SU-DHL-6 (cell line): ENCODE data around the gene FADS3.

Experiments
- H2AFZ ChIP-seq: fragments of 200-600 bp; sonication (generic); 2 replicates; pipeline ENCODE4 v1.6.1; 2014; ENCODE audit warnings: low read depth, mild to moderate bottlenecking, moderate library complexity, mixed read lengths, antibody characterized with exemption, low read length; ENCODE audit not compliant: severe bottlenecking
- H3F3A ChIP-seq: fragments of 200-600 bp; shearing (Covaris generic); 2 replicates; pipeline ENCODE4 v1.6.0; 2016; ENCODE audit warnings: antibody characterized with exemption, mild to moderate bottlenecking; ENCODE audit not compliant: insufficient read depth
- H3K27ac ChIP-seq: fragments of 200-600 bp; sonication (generic); 2 replicates; pipeline ENCODE4 v1.5.1; 2016; ENCODE audit warnings: low read depth, mild to moderate bottlenecking, low read length, moderate library complexity, mixed read lengths
- H3K27me3 ChIP-seq: fragments of 200-600 bp; sonication (generic), shearing (Covaris generic); 2 replicates; pipeline ENCODE4 v1.6.0; 2014; ENCODE audit warnings: mild to moderate bottlenecking, low read length
- H3K36me3 ChIP-seq: fragments of 200-600 bp; sonication (generic); 2 replicates; pipeline ENCODE4 v1.6.1; 2014; ENCODE audit warnings: mild to moderate bottlenecking, low read length, mixed read lengths
- H3K4me2 ChIP-seq: fragments of 300-600, 200-600 bp; shearing (Covaris generic), sonication (generic); 2 replicates; pipeline ENCODE4 v1.6.0; 2014; ENCODE audit warnings: low read length, low read depth, mild to moderate bottlenecking; ENCODE audit not compliant: poor library complexity, severe bottlenecking
- H3K4me3 ChIP-seq: fragments of 200-600 bp; sonication (generic); 2 replicates; pipeline ENCODE4 v1.5.1; 2014; ENCODE audit warnings: antibody characterized with exemption, low read length, mild to moderate bottlenecking, mixed read lengths; ENCODE audit not compliant: insufficient read depth, poor library complexity, severe bottlenecking
- H3K79me2 ChIP-seq: fragments of 200-600 bp; sonication (generic); 2 replicates; pipeline ENCODE4 v1.6.1; 2014; ENCODE audit warnings: mild to moderate bottlenecking, low read length, moderate library complexity; ENCODE audit not compliant: insufficient read depth
- H3K9ac ChIP-seq: fragments of 200-600 bp; sonication (generic); 2 replicates; pipeline ENCODE4 v1.7.0; 2014; ENCODE audit warnings: mild to moderate bottlenecking, low read length
- H3K9me2 ChIP-seq: fragments of 200-600 bp; sonication (generic); replicated peaks from 2 replicates; pipeline ENCODE4 v1.6.1; 2014; ENCODE audit warnings: low read length; ENCODE audit not compliant: insufficient read depth
- H3K9me3 ChIP-seq: fragments of 200-600 bp; sonication (generic); 2 replicates; pipeline ENCODE4 v1.6.1; 2014; ENCODE audit warnings: low read length, mixed read lengths; ENCODE audit not compliant: insufficient read depth
- H4K20me1 ChIP-seq: fragments of 200-600 bp; sonication (generic); 2 replicates; pipeline ENCODE4 v1.6.1; 2014; ENCODE audit warnings: low read depth, mild to moderate bottlenecking, antibody characterized with exemption, low read length, moderate library complexity, mixed read lengths
- EZH2phosphoT487 ChIP-seq: fragments of 200-600 bp; sonication (generic), shearing (Covaris generic); conservative IDR thresholded peaks from 2 replicates; pipeline ENCODE4 v1.6.1; 2018; ENCODE audit warnings: mild to moderate bottlenecking, antibody characterized with exemption, low read length, moderate library complexity, mixed read lengths
- TF ChIP-seq, protein P1 (sequence below): fragments of 200-600 bp; sonication (generic); IDR thresholded peaks from one replicate; pipeline ENCODE4 v1.5.1; 2017; ENCODE audit warnings: antibody characterized with exemption, mild to moderate bottlenecking, low read length, moderate library complexity; ENCODE audit not compliant: insufficient read depth, poor library complexity, severe bottlenecking

The FADS3 gene

DNA sequence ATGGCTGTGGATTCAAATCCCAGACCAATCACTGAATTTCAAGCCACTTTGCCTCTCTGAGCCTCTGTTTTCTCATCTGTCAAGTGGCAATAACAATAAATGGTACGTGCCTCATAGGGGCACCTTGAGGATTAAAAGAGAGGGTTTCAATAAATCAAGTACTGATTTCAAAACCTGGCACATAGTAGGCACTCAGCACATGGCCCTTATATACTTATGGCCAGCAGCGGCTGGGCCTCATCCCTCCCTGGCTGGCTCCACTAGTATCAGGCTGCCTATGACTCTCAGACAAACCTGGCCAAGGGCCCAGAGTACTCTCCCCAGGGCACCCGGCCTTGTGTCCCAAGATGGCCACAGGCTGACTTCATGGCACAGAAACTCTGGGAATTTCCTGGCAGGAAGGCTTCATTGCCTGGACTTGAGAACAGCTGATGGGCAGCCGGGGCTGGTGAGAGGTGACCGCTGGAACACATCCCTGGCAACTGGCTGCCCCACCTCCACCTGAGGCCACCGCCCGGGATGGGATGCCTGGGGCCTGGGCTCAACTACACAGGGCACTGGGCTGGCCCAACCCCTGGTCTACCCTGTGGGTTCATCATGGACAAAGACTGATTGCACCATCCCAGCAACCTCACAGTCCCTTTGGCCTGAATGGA, 3.4 kb downstream of the FADS3 start:
- Histone ChIP-seq H3K27ac (no peak overlapping the region), H2AFZ (no peak overlapping the region)

DNA sequence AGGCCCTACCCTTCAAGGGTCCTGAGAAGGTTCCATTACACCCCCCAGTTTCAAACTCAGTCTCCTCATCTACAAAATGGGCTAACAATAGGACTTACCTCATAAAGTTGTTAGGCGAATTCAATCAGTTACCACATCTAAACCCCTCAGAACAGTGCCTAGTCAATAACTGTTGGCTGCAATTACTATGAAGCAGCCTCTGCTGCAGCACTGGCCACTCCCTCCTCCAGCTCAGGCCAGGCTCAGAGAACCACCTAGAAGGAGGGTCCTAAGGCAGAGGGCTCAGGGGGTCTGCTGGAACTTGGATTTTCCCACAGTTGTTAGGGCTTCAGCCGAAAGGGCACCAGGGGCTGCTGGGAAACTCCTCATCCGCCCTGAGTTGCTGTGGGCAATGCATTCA, 4.7 kb downstream of the FADS3 start:
- Histone ChIP-seq H2AFZ (no peak overlapping the region), H3K36me3 (no peaks in the 10 kb centered on the region), H3F3A (no peaks in the 10 kb centered on the region), H3K4me2 (no peak overlapping the region), H4K20me1 (no peaks in the 10 kb centered on the region), H3K27me3 (no peaks in the 10 kb centered on the region), H3K79me2 (no peaks in the 10 kb centered on the region), H3K27ac (no peak overlapping the region), H3K9me2 (no peaks in the 10 kb centered on the region), H3K9ac (no peak overlapping the region), H3K4me3 (no peak overlapping the region), H3K9me3 (no peaks in the 10 kb centered on the region)
- TF ChIP-seq EZH2phosphoT487 = no peak
- TF ChIP-seq, protein P1, sequence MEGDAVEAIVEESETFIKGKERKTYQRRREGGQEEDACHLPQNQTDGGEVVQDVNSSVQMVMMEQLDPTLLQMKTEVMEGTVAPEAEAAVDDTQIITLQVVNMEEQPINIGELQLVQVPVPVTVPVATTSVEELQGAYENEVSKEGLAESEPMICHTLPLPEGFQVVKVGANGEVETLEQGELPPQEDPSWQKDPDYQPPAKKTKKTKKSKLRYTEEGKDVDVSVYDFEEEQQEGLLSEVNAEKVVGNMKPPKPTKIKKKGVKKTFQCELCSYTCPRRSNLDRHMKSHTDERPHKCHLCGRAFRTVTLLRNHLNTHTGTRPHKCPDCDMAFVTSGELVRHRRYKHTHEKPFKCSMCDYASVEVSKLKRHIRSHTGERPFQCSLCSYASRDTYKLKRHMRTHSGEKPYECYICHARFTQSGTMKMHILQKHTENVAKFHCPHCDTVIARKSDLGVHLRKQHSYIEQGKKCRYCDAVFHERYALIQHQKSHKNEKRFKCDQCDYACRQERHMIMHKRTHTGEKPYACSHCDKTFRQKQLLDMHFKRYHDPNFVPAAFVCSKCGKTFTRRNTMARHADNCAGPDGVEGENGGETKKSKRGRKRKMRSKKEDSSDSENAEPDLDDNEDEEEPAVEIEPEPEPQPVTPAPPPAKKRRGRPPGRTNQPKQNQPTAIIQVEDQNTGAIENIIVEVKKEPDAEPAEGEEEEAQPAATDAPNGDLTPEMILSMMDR = no peak

More for the DNA sequence above, 3.4 kb downstream of the FADS3 start:
- no peak overlapping the region for H3K4me3 ChIP-seq
- peaks cover 7% of the 10 kb centered on the region; the same call in 1 of the 2 replicates for H3F3A ChIP-seq
- no peak overlapping the region for H3K9ac ChIP-seq
- no peaks in the 10 kb centered on the region for H3K79me2 ChIP-seq
- H3K4me2 ChIP-seq = no peak overlapping the region
- no peak for TF ChIP-seq EZH2phosphoT487
- TF ChIP-seq, protein P1 = no peak
- no peaks in the 10 kb centered on the region for H4K20me1 ChIP-seq
- no peaks in the 10 kb centered on the region for H3K9me3 ChIP-seq
- H3K36me3 ChIP-seq = no peaks in the 10 kb centered on the region
- no peaks in the 10 kb centered on the region for H3K9me2 ChIP-seq
- no peaks in the 10 kb centered on the region for H3K27me3 ChIP-seq

DNA sequence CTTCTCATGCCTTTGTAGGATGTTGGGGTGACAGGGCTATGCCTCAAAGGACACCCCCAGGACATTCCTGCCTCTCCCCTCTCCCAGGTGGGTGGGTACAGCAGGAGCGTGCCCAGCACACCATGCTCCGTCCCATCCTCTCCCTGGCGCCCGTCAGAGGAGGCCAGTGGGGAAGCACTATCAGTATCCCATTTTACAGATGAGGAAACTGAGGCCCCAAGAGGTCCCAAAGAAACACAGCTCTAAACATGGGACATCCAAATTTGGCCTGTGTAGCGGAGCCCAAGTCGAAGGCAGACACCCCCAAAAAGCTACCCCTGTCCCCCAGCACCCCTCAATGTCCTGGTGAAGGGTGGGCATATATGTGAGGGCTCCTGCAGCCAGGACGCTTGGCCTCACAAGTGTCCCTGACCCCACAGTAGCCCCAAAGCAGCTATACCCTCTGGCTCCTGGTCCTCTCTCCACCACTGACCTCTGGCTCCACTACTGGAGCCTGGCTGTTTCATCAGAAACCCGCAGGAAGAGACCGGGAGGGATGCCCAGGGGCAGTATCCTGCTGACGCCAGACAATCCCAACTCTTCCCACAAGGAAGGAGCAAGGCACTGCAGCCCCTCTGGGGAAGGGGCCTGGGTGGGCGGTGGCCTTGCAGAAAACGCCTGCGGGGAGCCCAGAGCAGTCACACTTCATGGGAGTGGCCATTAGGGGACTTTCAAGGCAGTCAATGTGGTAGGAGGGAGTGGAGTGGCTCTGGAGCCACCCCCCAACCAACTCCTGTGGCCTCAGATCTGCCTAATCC, 5.4 kb downstream of the FADS3 start:
- Histone ChIP-seq H3K4me3 (no peak overlapping the region), H3K4me2 (no peak overlapping the region), H3K27ac (no peak overlapping the region), H3K36me3 (no peaks in the 10 kb centered on the region), H3K27me3 (no peaks in the 10 kb centered on the region), H3K79me2 (no peaks in the 10 kb centered on the region), H3F3A (no peaks in the 10 kb centered on the region), H4K20me1 (no peaks in the 10 kb centered on the region), H3K9ac (no peak overlapping the region), H3K9me3 (no peaks in the 10 kb centered on the region), H2AFZ (no peak overlapping the region), H3K9me2 (no peaks in the 10 kb centered on the region)
- TF ChIP-seq, protein P1 = no peak
- TF ChIP-seq EZH2phosphoT487 = no peak
